ENCODE results near the gene CHPT1.

Gene CHPT1

GRCh38 chr12:101748907-101749306 is 51.5 kb downstream of the CHPT1 start:
- H3K9me3 ChIP-seq (ENCODE audit: insufficient read depth, low read depth, low read length): no peaks in the 10 kb centered on the region
- no peak overlapping the region for H2AFZ ChIP-seq (ENCODE audit: low read length)
- H3K79me2 ChIP-seq (ENCODE audit: insufficient read depth, low read length): no peaks in the 10 kb centered on the region
- no peak overlapping the region for H3K4me3 ChIP-seq (ENCODE audit: low read length, poor library complexity, severe bottlenecking)
- H3K9me2 ChIP-seq (replicated peaks; ENCODE audit: low read depth, low read length): no peaks in the 10 kb centered on the region
- H3K36me3 ChIP-seq (ENCODE audit: insufficient read depth, low read length): peaks cover 91% of the 10 kb centered on the region; the same call in 1 of the 2 replicates
- H3F3A ChIP-seq (ENCODE audit: low read depth): no peaks in the 10 kb centered on the region
- no peak overlapping the region for H3K9ac ChIP-seq (ENCODE audit: low read depth, low read length, poor library complexity, severe bottlenecking)
- no peak overlapping the region for H3K4me2 ChIP-seq (ENCODE audit: low read depth, low read length, poor library complexity, severe bottlenecking)
- peaks cover 4% of the 10 kb centered on the region for H3K4me1 ChIP-seq (ENCODE audit: insufficient read depth, low read length, poor library complexity, severe bottlenecking)
- H4K20me1 ChIP-seq (ENCODE audit: insufficient read depth, low read length, poor library complexity, severe bottlenecking): no peaks in the 10 kb centered on the region
- TF ChIP-seq CTCF (conservative IDR thresholded peaks at IDR 0.05; ENCODE audit: low read length) (no peak), EZH2phosphoT487 (IDR thresholded peaks at IDR 0.05; ENCODE audit: borderline replicate concordance) (no peak)
- H3K27me3 ChIP-seq (ENCODE audit: insufficient read depth, low read length, poor library complexity, severe bottlenecking): no peaks in the 10 kb centered on the region

- Histone ChIP-seq H3K4me1 (ENCODE audit: insufficient read depth, low read length, poor library complexity, severe bottlenecking) (no peaks in the 10 kb centered on the region), H3F3A (ENCODE audit: low read depth) (no peaks in the 10 kb centered on the region), H4K20me1 (ENCODE audit: insufficient read depth, low read length, poor library complexity, severe bottlenecking) (no peaks in the 10 kb centered on the region), H3K27me3 (ENCODE audit: insufficient read depth, low read length, poor library complexity, severe bottlenecking) (no peaks in the 10 kb centered on the region), H3K4me2 (ENCODE audit: low read depth, low read length, poor library complexity, severe bottlenecking) (no peak overlapping the region), H3K79me2 (ENCODE audit: insufficient read depth, low read length) (no peaks in the 10 kb centered on the region), H3K9me2 (replicated peaks; ENCODE audit: low read depth, low read length) (no peaks in the 10 kb centered on the region), H2AFZ (ENCODE audit: low read length) (no peak overlapping the region), H3K9ac (ENCODE audit: low read depth, low read length, poor library complexity, severe bottlenecking) (no peak overlapping the region), H3K36me3 (ENCODE audit: insufficient read depth, low read length) (peaks cover 83% of the 10 kb centered on the region; the same call in 1 of the 2 replicates), H3K9me3 (ENCODE audit: insufficient read depth, low read depth, low read length) (no peaks in the 10 kb centered on the region), H3K4me3 (ENCODE audit: low read length, poor library complexity, severe bottlenecking) (no peak overlapping the region)
- TF ChIP-seq EZH2phosphoT487 (IDR thresholded peaks at IDR 0.05; ENCODE audit: borderline replicate concordance) (no peak), CTCF (conservative IDR thresholded peaks at IDR 0.05; ENCODE audit: low read length) (no peak)
Observed at GRCh38 chr12:101749657-101750056, 52.2 kb downstream of the CHPT1 start.

GRCh38 chr12:101750152-101750551 is 52.7 kb downstream of the CHPT1 start:
- Histone ChIP-seq H3K9me3 (ENCODE audit: insufficient read depth, low read depth, low read length) (no peaks in the 10 kb centered on the region), H3K79me2 (ENCODE audit: insufficient read depth, low read length) (no peaks in the 10 kb centered on the region), H3K36me3 (ENCODE audit: insufficient read depth, low read length) (peaks cover 82% of the 10 kb centered on the region; the same call in 1 of the 2 replicates), H3F3A (ENCODE audit: low read depth) (no peaks in the 10 kb centered on the region), H3K4me2 (ENCODE audit: low read depth, low read length, poor library complexity, severe bottlenecking) (no peak overlapping the region), H3K4me1 (ENCODE audit: insufficient read depth, low read length, poor library complexity, severe bottlenecking) (no peaks in the 10 kb centered on the region), H3K9ac (ENCODE audit: low read depth, low read length, poor library complexity, severe bottlenecking) (no peak overlapping the region), H2AFZ (ENCODE audit: low read length) (no peak overlapping the region), H3K27me3 (ENCODE audit: insufficient read depth, low read length, poor library complexity, severe bottlenecking) (no peaks in the 10 kb centered on the region), H3K4me3 (ENCODE audit: low read length, poor library complexity, severe bottlenecking) (no peak overlapping the region), H4K20me1 (ENCODE audit: insufficient read depth, low read length, poor library complexity, severe bottlenecking) (no peaks in the 10 kb centered on the region), H3K9me2 (replicated peaks; ENCODE audit: low read depth, low read length) (no peaks in the 10 kb centered on the region)
- no peak for TF ChIP-seq CTCF (conservative IDR thresholded peaks at IDR 0.05; ENCODE audit: low read length)
- TF ChIP-seq EZH2phosphoT487 (IDR thresholded peaks at IDR 0.05; ENCODE audit: borderline replicate concordance): no peak
